ENCODE data around the gene SOX6.

- TF ChIP-seq CTCF (IDR thresholded peaks at IDR 0.05) (no peak), ZFX (IDR thresholded peaks at IDR 0.05; ENCODE audit: borderline replicate concordance) (no peak)
Observed at GRCh38 chr11:16382638-16383380, 26.5 kb upstream of the SOX6 start.

Measured in 22Rv1 (cell line).